ENCODE results near the gene OSBPL9. TPM values are rescaled to one million over a fixed set of nuclear protein-coding genes. Genes with fewer than 3 reads are reported as not detected.
"Not testable (repeated sequence)": the region's sequence is repeated elsewhere in the genome, so short reads cannot be mapped to it uniquely, and the experiment has no call there.

OSBPL9 gene
- 49.8 TPM for polyA plus RNA-seq (2013, experiment 1 of 2; ENCODE audit: insufficient read length)
- 47.8 TPM for polyA plus RNA-seq (2013, experiment 2 of 2; ENCODE audit: insufficient read length)

GRCh38 chr1:51616903-51617708 lies at the start of gene OSBPL9:
Gene OSBPL9, plus strand, starts transcription at chr1:51617092. Its CDS starts 19 bp downstream, at chr1:51617111.
- DNase-seq, result peak; percentile 93

DNA sequence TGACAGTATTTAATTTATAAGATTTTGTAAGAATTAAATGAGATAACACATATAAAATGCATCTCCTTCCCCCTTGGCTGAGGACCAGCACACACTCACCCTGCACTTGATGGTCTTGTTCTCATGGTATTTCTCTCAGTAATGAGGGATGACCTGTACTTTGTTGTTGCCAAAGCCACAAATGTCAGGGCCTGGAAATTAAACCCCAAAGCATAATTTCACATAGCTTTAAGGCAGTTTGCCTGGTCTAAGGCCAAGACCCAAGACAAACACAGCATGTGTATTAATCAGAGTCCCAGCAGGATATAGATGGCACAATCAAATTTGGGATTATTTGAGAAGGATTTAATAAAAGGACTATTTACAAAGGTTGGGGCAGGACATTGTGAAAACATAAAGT lies 49.2 kb upstream of the OSBPL9 start:
- peak; percentile 87 for DNase-seq

DNA sequence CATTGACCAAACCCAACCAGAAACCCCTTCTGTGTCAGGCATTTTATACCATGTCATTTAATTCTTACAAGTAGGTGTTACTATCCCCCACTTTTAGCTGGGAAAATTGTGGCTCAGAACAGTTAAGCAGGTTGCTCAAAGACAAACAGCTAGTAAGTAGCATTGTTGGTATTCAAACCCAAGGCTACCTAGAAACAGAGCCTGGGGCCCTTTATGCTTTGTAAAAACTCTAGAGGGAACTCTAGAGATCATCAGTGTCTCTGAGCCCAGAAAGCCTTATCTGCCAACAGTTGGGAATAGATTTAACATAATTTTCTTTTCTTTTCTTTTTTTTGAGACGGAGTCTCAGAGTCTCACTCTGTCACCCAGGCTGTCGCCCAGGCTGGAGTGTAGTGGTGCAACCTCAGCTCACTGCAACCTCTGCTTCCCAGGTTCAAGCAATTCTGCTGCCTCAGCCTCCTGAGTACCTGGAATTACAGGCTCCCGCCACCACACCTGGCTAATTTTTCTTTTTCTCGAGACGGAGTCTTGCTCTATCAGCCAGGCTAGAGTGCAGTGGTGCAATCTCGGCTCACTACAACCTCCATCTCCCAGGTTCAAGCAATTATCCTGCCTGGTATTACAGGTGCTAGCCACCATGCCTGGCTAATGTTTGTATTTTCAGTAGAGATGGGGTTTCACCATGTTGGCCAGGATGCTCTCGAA lies 48.5 kb upstream of the OSBPL9 start:
- no peak for DNase-seq

DNA sequence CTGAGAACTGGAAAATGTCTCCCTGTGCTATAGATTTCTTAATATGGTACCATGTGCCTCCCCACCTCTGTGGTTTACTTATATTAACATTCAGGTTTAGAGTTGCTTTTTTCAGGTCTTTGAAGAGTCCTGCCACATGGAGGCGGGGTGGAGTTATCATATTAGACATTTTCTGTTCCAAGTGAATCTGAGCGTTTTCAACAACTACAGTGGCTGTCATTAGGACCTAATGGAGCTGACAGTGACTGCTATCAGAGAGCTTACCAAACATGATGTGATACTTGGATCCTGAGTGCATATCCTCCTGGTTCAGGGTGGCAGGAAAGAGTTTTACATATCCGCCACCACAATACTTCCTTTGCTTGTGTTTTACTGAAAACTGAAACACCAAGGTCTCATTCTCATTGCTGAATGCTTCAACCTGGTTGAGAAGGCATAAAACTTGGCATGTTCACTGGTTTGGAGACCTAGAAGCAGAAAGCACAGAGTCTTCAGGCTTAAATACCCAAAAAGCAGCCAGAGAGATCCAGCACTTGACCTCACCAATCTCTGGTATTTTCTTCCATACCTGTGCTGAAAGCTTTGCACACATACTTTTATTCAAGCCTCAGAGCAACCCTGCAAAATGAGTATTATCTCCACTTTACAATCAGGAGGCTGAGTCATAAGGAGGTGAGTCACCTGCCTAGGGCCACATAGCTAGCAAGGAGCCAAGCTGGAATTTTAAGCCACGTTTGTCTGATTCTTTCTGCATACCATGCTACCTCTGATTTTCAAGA lies 47.4 kb upstream of the OSBPL9 start:
- DNase-seq, result peak; percentile 74

GRCh38 chr1:51570063-51570710 lies 46.7 kb upstream of the OSBPL9 start:
- no peak for DNase-seq

DNA sequence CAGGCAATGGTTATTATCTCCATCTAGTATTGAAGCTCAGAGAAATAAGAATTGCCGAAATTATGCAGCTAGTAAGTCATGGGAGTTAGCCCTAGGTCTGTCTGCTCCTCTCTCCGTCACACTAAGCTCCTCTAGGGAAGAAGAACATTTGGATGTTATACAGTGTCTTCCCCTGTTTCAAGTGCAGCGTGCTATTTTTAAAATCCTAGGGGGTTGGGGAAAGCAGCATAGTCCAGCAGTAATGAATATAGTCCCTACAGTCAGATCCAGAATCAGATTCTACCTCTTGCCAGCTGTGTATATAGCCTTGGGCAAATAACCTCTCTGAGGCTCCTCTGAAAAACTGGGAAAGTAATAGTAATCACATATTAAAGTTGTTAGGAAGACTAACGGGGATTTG lies 44.5 kb upstream of the OSBPL9 start:
- no peak for DNase-seq

- DNase-seq, result no peak
Observed at GRCh38 chr1:51574796-51575195, 42.1 kb upstream of the OSBPL9 start.

GRCh38 chr1:51575406-51576084 lies 41.3 kb upstream of the OSBPL9 start:
- peak; percentile 60 for DNase-seq

- no peak for DNase-seq
Observed at GRCh38 chr1:51576085-51576444, 40.8 kb upstream of the OSBPL9 start.

GRCh38 chr1:51576923-51577322 lies 40.0 kb upstream of the OSBPL9 start:
- DNase-seq, result no peak

- DNase-seq, result no peak
Observed at GRCh38 chr1:51578383-51579109, 38.3 kb upstream of the OSBPL9 start.

- no peak for DNase-seq
Observed at GRCh38 chr1:51581238-51581637, 35.7 kb upstream of the OSBPL9 start.

DNA sequence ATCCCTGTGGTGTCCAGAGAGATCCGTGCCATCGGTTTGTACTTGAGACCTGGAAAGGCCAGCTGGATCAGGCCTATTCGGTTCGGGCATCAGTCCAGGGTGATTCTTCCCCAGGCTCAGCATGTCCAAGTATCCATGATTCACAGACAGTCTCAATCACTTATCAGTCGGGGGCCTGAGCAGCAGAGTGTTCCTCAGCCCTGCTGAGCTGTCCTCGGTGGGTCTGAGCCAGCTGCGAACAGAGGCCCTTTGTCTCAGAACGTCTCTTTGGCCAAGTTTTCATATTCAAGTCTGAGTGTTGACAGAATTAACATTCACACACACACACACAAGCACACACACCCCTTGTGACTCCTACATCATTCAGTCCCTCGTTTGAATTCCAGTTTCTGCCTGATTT lies 33.4 kb upstream of the OSBPL9 start:
- peak; percentile 47 for DNase-seq

DNA sequence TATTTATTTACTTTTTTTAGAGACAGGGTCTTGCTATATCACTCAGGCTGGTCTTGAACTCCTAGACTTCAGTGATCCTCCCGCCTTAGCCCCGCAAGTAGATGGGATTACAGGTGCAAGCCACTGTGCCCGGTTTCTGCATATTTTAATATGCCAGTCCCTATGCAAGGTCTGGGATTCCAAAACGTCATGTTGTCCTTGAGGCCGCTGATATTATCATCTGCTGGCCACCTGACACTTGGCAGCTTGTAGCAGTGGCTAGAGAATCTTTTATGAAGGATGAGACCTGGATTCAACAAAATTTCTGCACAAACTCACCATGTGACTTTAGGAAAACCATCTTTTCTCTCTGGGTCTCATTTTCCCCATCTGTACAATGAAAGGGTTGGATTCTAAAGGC lies 32.9 kb upstream of the OSBPL9 start:
- no peak for DNase-seq

DNA sequence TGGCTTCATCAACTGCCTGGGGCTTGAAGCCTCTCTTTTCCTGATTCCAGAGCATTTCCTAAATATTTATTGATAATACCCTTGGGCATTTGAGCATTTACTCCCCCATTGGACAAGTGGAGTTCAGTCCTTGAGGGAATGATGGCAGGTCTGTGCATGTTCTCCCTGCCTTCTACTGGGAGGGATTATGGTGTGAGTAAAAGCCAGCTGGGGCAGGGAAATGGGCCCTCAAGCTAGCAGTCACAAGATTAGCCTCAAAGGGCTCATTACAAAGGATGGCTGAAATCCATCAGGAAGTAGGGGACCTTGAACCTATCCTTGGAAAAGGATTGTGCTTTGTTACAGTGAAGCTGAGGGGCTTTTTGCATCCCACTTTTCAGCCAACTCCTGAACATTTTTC lies 24.2 kb upstream of the OSBPL9 start:
- no peak for DNase-seq

- DNase-seq, result no peak
Observed at GRCh38 chr1:51594716-51595115, 22.2 kb upstream of the OSBPL9 start.

DNA sequence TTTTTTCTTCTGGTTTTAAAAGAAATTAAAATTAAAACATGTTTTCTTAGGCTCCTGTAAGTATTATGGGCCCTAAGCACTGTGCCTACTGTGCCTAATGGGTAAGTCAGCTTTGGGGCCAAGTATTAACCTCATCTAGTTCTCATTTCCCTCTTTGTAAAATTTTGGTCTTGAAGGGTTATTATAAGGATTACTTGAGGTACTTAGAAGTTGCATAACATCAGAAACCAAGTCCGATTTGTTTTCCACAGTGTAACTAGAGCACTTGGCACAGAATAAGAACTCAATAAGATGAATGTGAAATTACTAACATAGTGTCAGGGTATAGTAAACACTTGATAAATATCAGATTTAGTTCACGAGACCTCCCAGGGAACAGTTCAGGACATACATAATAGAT lies 16.4 kb upstream of the OSBPL9 start:
- no peak for DNase-seq

- no peak for DNase-seq
Observed at GRCh38 chr1:51600965-51601364, 15.9 kb upstream of the OSBPL9 start.

- DNase-seq, result no peak
Observed at GRCh38 chr1:51605961-51606723, 10.8 kb upstream of the OSBPL9 start.

DNA sequence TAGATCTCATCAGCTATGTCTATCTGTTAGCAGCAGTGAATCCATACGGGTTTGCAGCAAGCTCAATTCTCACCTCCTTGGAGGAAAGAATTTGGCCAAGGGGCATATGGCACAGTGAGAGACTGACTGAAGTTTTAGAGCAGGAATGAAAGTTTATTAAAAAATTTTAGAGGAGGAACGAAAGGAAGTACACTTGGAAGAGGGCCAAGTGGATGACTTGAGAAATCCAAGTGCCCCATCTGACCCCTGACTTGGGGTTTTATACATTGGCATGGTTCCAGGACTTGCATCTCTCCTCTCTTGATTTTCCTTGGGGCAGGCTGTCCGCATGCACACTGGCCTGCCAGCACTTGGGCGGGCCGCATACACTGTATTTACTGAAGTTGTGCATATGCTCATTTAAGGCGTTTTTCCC lies 9.2 kb upstream of the OSBPL9 start:
- no peak for DNase-seq

- DNase-seq, result not testable (repeated sequence)
Observed at GRCh38 chr1:51610104-51610503, 6.8 kb upstream of the OSBPL9 start.

Data from fibroblast of skin of abdomen (primary cell).